ENCODE data around the gene SNRNP27.
"Not testable (repeated sequence)": the region's sequence is repeated elsewhere in the genome, so short reads cannot be mapped to it uniquely, and the experiment has no call there.

Gene SNRNP27

GRCh38 chr2:69947325-69947931 is 53.7 kb downstream of the SNRNP27 start:
- TF ChIP-seq CTCF (IDR thresholded peaks at IDR 0.05; ENCODE audit: extremely low read depth, missing control alignments) = no peak
- no peak for DNase-seq (ENCODE audit: low spot score)

DNA sequence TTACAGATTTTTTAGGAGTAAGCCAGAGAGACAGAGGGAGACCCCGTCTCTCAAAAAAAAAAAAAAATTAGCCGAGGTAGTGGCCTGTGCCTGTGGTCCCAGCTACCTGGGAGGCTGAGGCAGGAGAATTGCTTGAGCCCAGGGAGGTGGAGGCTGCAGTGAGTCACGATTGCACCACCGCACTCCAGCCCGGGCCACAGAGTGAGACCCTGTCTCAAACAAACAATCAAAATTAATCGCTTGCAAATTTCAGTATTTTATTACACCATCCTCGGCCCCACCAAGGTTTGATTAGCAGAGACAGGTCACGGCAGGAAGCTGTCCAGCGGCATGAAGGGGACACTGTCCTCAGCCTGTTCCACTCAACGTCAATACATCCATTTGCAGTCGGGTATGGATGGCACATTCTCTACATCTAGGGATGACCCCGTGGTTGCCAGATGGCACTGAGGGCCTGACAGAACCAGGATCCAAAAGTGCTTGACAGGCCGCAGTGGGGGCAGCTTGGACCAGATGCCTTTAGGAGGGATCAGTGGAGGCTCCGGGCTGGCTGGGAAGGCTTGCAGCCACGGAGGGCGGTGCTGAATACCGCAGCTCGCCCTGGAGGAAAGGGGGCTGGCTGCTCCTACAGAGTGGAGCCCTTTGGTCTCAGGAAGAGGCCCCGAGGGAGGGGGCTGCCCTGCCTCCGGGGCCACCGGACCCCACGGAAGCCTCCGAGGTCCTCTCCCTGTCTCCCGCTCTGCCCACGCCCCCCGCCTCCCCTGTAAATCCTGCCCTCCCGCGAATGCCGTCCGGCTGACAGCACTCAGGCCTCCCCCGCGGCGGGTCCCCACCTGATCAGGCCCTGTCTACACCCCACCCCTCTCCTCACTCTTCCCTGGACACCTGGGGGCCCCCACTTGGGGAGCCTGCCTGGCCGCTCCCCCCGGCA is 54.5 kb downstream of the SNRNP27 start:
- no peak for DNase-seq (ENCODE audit: low spot score)
- no peak for TF ChIP-seq CTCF (IDR thresholded peaks at IDR 0.05; ENCODE audit: extremely low read depth, missing control alignments)

DNA sequence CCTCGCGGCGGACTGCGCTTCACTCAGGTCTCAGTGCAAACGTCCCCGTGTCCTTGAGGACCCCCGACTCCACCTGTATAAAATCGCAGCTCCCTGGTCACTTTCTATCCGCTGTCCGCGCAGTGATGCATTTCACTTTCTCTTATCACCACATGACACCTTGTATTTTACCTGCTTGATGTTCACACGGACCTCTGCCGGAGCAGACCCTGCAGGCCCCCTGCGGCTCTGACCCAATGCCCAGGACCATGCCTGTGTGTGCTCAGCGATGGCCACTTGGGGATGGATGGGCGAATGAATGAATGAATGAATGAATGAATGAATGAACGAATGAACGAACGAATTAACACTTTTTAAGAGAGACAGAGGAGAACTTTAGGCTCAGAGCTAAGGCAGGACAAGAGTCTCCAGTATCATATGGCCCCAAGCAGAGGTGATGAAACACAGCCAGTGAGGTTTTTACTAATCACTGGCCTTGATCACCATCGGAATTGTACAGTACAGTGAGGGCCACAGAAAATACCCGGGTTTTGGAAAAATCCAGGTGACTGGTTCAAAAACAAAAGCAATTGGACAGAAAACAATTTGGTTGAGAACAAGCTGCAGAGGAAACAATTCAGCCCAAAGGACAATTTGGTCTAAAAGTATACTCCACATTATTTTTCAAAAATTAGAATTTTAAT is 55.3 kb downstream of the SNRNP27 start:
- TF ChIP-seq CTCF (IDR thresholded peaks at IDR 0.05; ENCODE audit: extremely low read depth, missing control alignments) = no peak
- DNase-seq (ENCODE audit: low spot score) = no peak

GRCh38 chr2:69950241-69950640 is 56.5 kb downstream of the SNRNP27 start:
- TF ChIP-seq CTCF (IDR thresholded peaks at IDR 0.05; ENCODE audit: extremely low read depth, missing control alignments) = no peak
- DNase-seq (ENCODE audit: low spot score) = no peak

GRCh38 chr2:69950671-69951070 is 56.9 kb downstream of the SNRNP27 start:
- DNase-seq (ENCODE audit: low spot score) = not testable (repeated sequence)

GRCh38 chr2:69952336-69953115 is 58.8 kb downstream of the SNRNP27 start:
- no peak for TF ChIP-seq CTCF (IDR thresholded peaks at IDR 0.05; ENCODE audit: extremely low read depth, missing control alignments)
- no peak for DNase-seq (ENCODE audit: low spot score)

DNA sequence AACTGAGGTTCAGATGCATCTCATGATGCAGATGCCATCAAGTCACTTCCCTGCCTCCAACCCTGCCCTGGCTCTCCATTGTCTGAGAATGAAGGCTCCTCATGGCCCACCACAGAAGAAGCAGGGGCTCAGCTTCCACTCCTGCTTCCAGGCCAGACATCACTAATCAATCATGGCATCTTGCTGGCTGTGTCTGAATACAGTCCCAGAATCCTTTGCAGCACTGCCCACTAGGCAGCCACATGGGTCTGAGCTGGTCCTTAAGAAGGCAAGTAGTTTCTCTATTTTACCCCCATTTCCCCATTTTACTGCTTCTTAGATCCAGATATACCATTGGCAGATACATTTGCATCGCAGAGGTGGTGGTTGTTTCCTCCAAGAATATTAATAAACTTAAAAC is 60.3 kb downstream of the SNRNP27 start:
- DNase-seq (ENCODE audit: low spot score) = no peak
- no peak for TF ChIP-seq CTCF (IDR thresholded peaks at IDR 0.05; ENCODE audit: extremely low read depth, missing control alignments)

All from GM20000 (cell line).